Loucy (cell line): ENCODE data around the gene SLC10A3.
A peak's percentile ranks its signal among the peaks of the same experiment; 100 is the strongest.

Experiments used
- H2AFZ ChIP-seq: fragments of 200-600 bp; sonication (generic); 2 replicates; pipeline ENCODE4 v1.6.0; 2016; ENCODE audit warnings: antibody characterized with exemption, mild to moderate bottlenecking, low read length, moderate library complexity
- H3F3A ChIP-seq: fragments of 200-600 bp; 2 replicates; pipeline ENCODE4 v1.6.0; 2016; ENCODE audit warnings: antibody characterized with exemption, low read depth, mild to moderate bottlenecking
- H3K27me3 ChIP-seq: fragments of 200-600 bp; sonication (generic); 2 replicates; pipeline ENCODE4 v1.6.1; 2014; ENCODE audit warnings: low read length, mild to moderate bottlenecking; ENCODE audit not compliant: insufficient read depth, poor library complexity, severe bottlenecking
- H3K36me3 ChIP-seq: fragments of 200-600 bp; sonication (generic); 2 replicates; pipeline ENCODE4 v1.6.1; 2016; ENCODE audit warnings: low read length; ENCODE audit not compliant: insufficient read depth
- H3K4me1 ChIP-seq: fragments of 200-600 bp; sonication (generic); 2 replicates; pipeline ENCODE4 v1.5.1; 2014; ENCODE audit warnings: low read length, mild to moderate bottlenecking; ENCODE audit not compliant: insufficient read depth, poor library complexity, severe bottlenecking
- H3K4me2 ChIP-seq: fragments of 200-600 bp; sonication (generic); 2 replicates; pipeline ENCODE4 v1.6.0; 2014; ENCODE audit warnings: antibody characterized with exemption, low read length, low read depth, mild to moderate bottlenecking; ENCODE audit not compliant: poor library complexity, severe bottlenecking
- H3K4me3 ChIP-seq: fragments of 200-600 bp; sonication (generic); 2 replicates; pipeline ENCODE4 v1.5.1; 2014; ENCODE audit warnings: low read length, mild to moderate bottlenecking, mixed read lengths; ENCODE audit not compliant: poor library complexity, severe bottlenecking
- H3K79me2 ChIP-seq: fragments of 200-600 bp; sonication (generic); 2 replicates; pipeline ENCODE4 v1.6.1; 2014; ENCODE audit warnings: low read length; ENCODE audit not compliant: insufficient read depth
- H3K9ac ChIP-seq: fragments of 200-600 bp; sonication (generic); 2 replicates; pipeline ENCODE4 v1.6.0; 2014; ENCODE audit warnings: mild to moderate bottlenecking, low read depth, low read length, moderate library complexity; ENCODE audit not compliant: poor library complexity, severe bottlenecking
- H3K9me2 ChIP-seq: fragments of 200-600 bp; sonication (generic); replicated peaks from 2 replicates; pipeline ENCODE4 v1.6.1; 2016; ENCODE audit warnings: low read depth, low read length, mixed read lengths
- H3K9me3 ChIP-seq: fragments of 200-600 bp; sonication (generic); 2 replicates; pipeline ENCODE4 v1.6.1; 2014; ENCODE audit warnings: mild to moderate bottlenecking, antibody characterized with exemption, low read length, low read depth; ENCODE audit not compliant: insufficient read depth
- H4K20me1 ChIP-seq: fragments of 200-600 bp; sonication (generic); 2 replicates; pipeline ENCODE4 v1.6.0; 2014; ENCODE audit warnings: antibody characterized with exemption, low read length, mild to moderate bottlenecking; ENCODE audit not compliant: insufficient read depth, poor library complexity, severe bottlenecking
- EZH2phosphoT487 ChIP-seq: fragments of 200-600 bp; IDR thresholded peaks from 2 replicates; pipeline ENCODE4 v1.6.1; 2018; ENCODE audit warnings: antibody characterized with exemption, mild to moderate bottlenecking, moderate library complexity, borderline replicate concordance
- TF ChIP-seq, protein P1 (sequence below): fragments of 200-600 bp; sonication (generic); conservative IDR thresholded peaks from 2 replicates; pipeline ENCODE4 v1.5.1; 2014; ENCODE audit warnings: mild to moderate bottlenecking, antibody characterized with exemption, low read length

SLC10A3 gene

DNA sequence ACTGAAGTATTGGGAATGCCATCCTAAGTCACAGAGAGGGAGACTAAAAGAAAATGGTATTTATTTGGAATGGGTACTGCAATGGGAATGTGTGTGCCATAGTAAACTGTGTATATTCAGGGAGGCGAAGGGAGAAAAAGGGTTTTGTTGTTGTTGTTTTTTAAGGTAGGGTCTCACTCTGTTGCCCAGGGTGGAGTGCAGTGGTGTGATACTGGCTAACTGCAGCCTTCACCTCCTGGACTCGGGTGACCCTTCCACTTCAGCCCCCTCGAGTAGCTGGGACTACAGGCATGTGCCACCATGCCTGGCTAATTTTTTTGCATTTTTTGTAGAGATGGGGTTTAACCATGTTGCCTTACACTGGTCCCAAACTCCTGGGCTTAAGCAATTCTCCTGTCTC, 4.3 kb upstream of the SLC10A3 start:
- no peaks in the 10 kb centered on the region for H3K9me3 ChIP-seq
- TF ChIP-seq, protein P1, sequence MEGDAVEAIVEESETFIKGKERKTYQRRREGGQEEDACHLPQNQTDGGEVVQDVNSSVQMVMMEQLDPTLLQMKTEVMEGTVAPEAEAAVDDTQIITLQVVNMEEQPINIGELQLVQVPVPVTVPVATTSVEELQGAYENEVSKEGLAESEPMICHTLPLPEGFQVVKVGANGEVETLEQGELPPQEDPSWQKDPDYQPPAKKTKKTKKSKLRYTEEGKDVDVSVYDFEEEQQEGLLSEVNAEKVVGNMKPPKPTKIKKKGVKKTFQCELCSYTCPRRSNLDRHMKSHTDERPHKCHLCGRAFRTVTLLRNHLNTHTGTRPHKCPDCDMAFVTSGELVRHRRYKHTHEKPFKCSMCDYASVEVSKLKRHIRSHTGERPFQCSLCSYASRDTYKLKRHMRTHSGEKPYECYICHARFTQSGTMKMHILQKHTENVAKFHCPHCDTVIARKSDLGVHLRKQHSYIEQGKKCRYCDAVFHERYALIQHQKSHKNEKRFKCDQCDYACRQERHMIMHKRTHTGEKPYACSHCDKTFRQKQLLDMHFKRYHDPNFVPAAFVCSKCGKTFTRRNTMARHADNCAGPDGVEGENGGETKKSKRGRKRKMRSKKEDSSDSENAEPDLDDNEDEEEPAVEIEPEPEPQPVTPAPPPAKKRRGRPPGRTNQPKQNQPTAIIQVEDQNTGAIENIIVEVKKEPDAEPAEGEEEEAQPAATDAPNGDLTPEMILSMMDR = no peak
- TF ChIP-seq EZH2phosphoT487 = no peak
- H3K79me2 ChIP-seq = peaks cover 4% of the 10 kb centered on the region; the same call in 1 of the 2 replicates
- H2AFZ ChIP-seq = no peak overlapping the region
- no peak overlapping the region for H3K4me2 ChIP-seq
- H3K9me2 ChIP-seq = no peaks in the 10 kb centered on the region
- no peaks in the 10 kb centered on the region for H3K27me3 ChIP-seq
- H3K4me3 ChIP-seq = no peak overlapping the region
- H3F3A ChIP-seq = no peaks in the 10 kb centered on the region
- no peak overlapping the region for H3K9ac ChIP-seq
- H3K4me1 ChIP-seq = no peaks in the 10 kb centered on the region
- H4K20me1 ChIP-seq = no peaks in the 10 kb centered on the region
- H3K36me3 ChIP-seq = no peaks in the 10 kb centered on the region

DNA sequence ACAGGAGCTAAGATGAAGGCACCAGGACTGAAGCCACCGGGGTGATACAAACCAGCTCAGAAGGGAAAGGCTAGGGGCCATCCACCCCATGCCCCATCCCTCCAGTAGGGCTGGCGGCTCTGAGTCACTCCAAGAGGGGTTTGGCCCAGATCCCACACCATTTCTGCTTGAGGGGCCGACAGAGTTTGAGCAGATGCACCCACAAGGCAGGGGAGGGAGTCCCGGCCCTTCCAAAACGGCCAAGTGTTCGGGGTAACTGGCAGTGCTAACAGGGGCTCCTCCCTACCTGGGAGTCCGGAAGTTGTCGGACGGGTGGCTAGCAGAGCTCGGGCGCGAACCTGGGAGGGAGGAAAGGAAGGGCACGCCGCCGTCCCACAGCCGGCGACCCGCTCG, 412 bp downstream of the SLC10A3 start:
- Histone ChIP-seq H3F3A (no peaks in the 10 kb centered on the region), H3K4me1 (no peaks in the 10 kb centered on the region), H3K9me3 (no peaks in the 10 kb centered on the region), H3K4me2 (peak overlapping the region; percentile 77), H3K9ac (peak overlapping the region; percentile 77), H4K20me1 (peaks cover 4% of the 10 kb centered on the region), H3K27me3 (no peaks in the 10 kb centered on the region), H2AFZ (no peak overlapping the region), H3K79me2 (peaks cover 26% of the 10 kb centered on the region), H3K36me3 (no peaks in the 10 kb centered on the region), H3K9me2 (no peaks in the 10 kb centered on the region), H3K4me3 (peak overlapping the region; percentile 87)
- TF ChIP-seq, protein P1 = no peak
- no peak for TF ChIP-seq EZH2phosphoT487

DNA sequence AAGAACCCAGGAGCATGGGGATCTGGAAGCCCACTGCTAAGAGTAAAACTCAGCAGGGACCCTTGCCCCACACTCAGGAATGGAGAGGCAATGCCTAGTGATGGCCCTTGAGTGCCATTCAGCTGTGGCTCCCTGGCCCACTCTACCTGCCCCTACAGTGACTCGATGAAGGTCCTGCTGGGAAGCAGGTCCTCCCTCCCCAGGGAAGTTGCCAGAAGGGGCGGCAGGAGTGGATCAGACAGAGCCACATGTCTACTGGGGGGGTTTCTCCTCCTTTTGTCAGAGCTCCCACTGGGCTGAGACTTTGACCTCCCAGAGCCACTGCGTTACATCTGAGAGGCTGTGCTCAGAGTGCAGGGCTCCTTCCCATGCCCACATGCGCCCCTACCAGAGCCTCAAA, 1.2 kb downstream of the SLC10A3 start:
- Histone ChIP-seq H3K4me3 (peak overlapping the region; percentile 87), H3K9me2 (no peaks in the 10 kb centered on the region), H4K20me1 (peaks cover 5% of the 10 kb centered on the region), H2AFZ (no peak overlapping the region), H3K36me3 (no peaks in the 10 kb centered on the region), H3K9me3 (no peaks in the 10 kb centered on the region), H3K79me2 (peaks cover 34% of the 10 kb centered on the region), H3K9ac (peak overlapping the region; percentile 77), H3K4me1 (no peaks in the 10 kb centered on the region), H3K4me2 (peak overlapping the region; percentile 77), H3F3A (no peaks in the 10 kb centered on the region), H3K27me3 (no peaks in the 10 kb centered on the region)
- TF ChIP-seq EZH2phosphoT487 = no peak
- TF ChIP-seq, protein P1 = no peak
